Muscle of leg (tissue), 11 donors: ENCODE data around the gene SLC1A3. TPM values are rescaled to one million over a fixed set of nuclear protein-coding genes. Genes with fewer than 3 reads are reported as not detected.

Source experiments
- DNase-seq: peaks from one replicate; pipeline ENCODE4 v3.0.0; 2013
- H3K27ac ChIP-seq: one replicate; pipeline ENCODE4 v1.5.1; 2013; ENCODE audit warnings: mild to moderate bottlenecking, low read length, control low read depth
- H3K27me3 ChIP-seq: one replicate; pipeline ENCODE4 v1.6.1; 2013; ENCODE audit warnings: low read length; ENCODE audit not compliant: control insufficient read depth, insufficient read depth
- H3K36me3 ChIP-seq: one replicate; pipeline ENCODE4 v1.6.1; 2013; ENCODE audit warnings: low read length; ENCODE audit not compliant: control insufficient read depth, insufficient read depth
- H3K4me1 ChIP-seq: one replicate; pipeline ENCODE4 v1.6.1; 2013; ENCODE audit warnings: low read length; ENCODE audit not compliant: control insufficient read depth, insufficient read depth
- H3K4me3 ChIP-seq: one replicate; pipeline ENCODE4 v1.5.1; 2013; ENCODE audit warnings: low read length, control low read depth
- H3K9me3 ChIP-seq: replicated peaks from 2 replicates; pipeline ENCODE4 v1.6.1; 2013; ENCODE audit warnings: low read depth, low read length; ENCODE audit not compliant: control insufficient read depth
- WGBS: methylation state at CpG from one replicate; pipeline ENCODE4 v1.1.5; 2013; ENCODE audit warnings: missing lambda C conversion rate; ENCODE audit not compliant: insufficient coverage; 5-methylcytosine and 5-hydroxymethylcytosine counted together
- polyA plus RNA-seq, 8 donors: library from polyadenylated mRNA; unstranded; fragments of 120-200 nt; gene quantifications; one replicate each; pipeline versions ENCODE4 v1.2.1 to v1.2.3, GENCODE V29; 2013; ENCODE audit warnings: inconsistent platforms in 1 of 8, low replicate concordance in 1 of 8; ENCODE audit not compliant: insufficient read length in 8 of 8, insufficient read depth in 1 of 8
- total RNA-seq: library from RNA; stranded (reverse); fragments of 120-200 nt; gene quantifications from one replicate; pipeline ENCODE4 v1.2.4, GENCODE V29; 2013

The SLC1A3 gene
- total and polyA plus RNA-seq, 9 donors, result 12.5 to 25.6 (median 18.1) TPM

- peak; percentile 56 for DNase-seq
- WGBS, result 92% methylated on average over 5 of the region's 7 CpGs
- Histone ChIP-seq H3K9me3 (no peaks in the 10 kb centered on the region), H3K36me3 (peaks cover 19% of the 10 kb centered on the region), H3K27me3 (no peaks in the 10 kb centered on the region), H3K4me1 (peaks cover 19% of the 10 kb centered on the region), H3K4me3 (no peak overlapping the region), H3K27ac (no peak overlapping the region)
Observed at GRCh38 chr5:36680066-36680465, 73.7 kb downstream of the SLC1A3 start.

- 60% methylated on average over 1 of the region's 1 CpG for WGBS
- H3K36me3 ChIP-seq, result peaks cover 26% of the 10 kb centered on the region
- no peaks in the 10 kb centered on the region for H3K27me3 ChIP-seq
- H3K4me1 ChIP-seq, result peaks cover 16% of the 10 kb centered on the region
- no peak for DNase-seq
- no peaks in the 10 kb centered on the region for H3K9me3 ChIP-seq
- H3K27ac ChIP-seq, result no peak overlapping the region
- H3K4me3 ChIP-seq, result no peak overlapping the region
Observed at GRCh38 chr5:36681711-36682110, 75.3 kb downstream of the SLC1A3 start.

- Histone ChIP-seq H3K27me3 (no peaks in the 10 kb centered on the region), H3K9me3 (no peaks in the 10 kb centered on the region), H3K27ac (no peak overlapping the region), H3K36me3 (peaks cover 26% of the 10 kb centered on the region), H3K4me3 (no peak overlapping the region), H3K4me1 (peaks cover 16% of the 10 kb centered on the region)
- DNase-seq, result no peak
- 80% methylated on average over 1 of the region's 2 CpGs for WGBS
Observed at GRCh38 chr5:36682499-36682898, 76.1 kb downstream of the SLC1A3 start.

GRCh38 chr5:36683821-36684434 lies 77.5 kb downstream of the SLC1A3 start:
- Histone ChIP-seq H3K9me3 (no peaks in the 10 kb centered on the region), H3K36me3 (peaks cover 26% of the 10 kb centered on the region), H3K4me1 (peaks cover 16% of the 10 kb centered on the region), H3K27me3 (no peaks in the 10 kb centered on the region), H3K27ac (peak overlapping the region; percentile 95), H3K4me3 (no peak overlapping the region)
- WGBS, result 42% methylated on average over 9 of the region's 9 CpGs
- peak; percentile 81 for DNase-seq

GRCh38 chr5:36685631-36686288 lies 79.4 kb downstream of the SLC1A3 start:
- peaks cover 30% of the 10 kb centered on the region for H3K4me1 ChIP-seq
- H3K27ac ChIP-seq, result no peak overlapping the region
- WGBS, result 70% methylated on average over 6 of the region's 13 CpGs

GRCh38 chr5:36686881-36687280 lies 80.5 kb downstream of the SLC1A3 start:
- Histone ChIP-seq H3K9me3 (no peaks in the 10 kb centered on the region), H3K36me3 (peaks cover 12% of the 10 kb centered on the region), H3K27ac (no peak overlapping the region), H3K4me1 (peaks cover 31% of the 10 kb centered on the region), H3K4me3 (no peak overlapping the region), H3K27me3 (no peaks in the 10 kb centered on the region)
- DNase-seq, result no peak
- WGBS, result 100% methylated on average over 1 of the region's 3 CpGs

More at GRCh38 chr5:36685631-36686288, 79.4 kb downstream of the SLC1A3 start:
- Histone ChIP-seq H3K4me3 (no peak overlapping the region), H3K27me3 (no peaks in the 10 kb centered on the region), H3K36me3 (peaks cover 12% of the 10 kb centered on the region), H3K9me3 (no peaks in the 10 kb centered on the region)
- DNase-seq, result peak; percentile 47

- no peaks in the 10 kb centered on the region for H3K27me3 ChIP-seq
- H3K9me3 ChIP-seq, result no peaks in the 10 kb centered on the region
- H3K4me1 ChIP-seq, result peaks cover 43% of the 10 kb centered on the region
- H3K4me3 ChIP-seq, result no peak overlapping the region
- no peak for DNase-seq
- no peak overlapping the region for H3K27ac ChIP-seq
- peaks cover 12% of the 10 kb centered on the region for H3K36me3 ChIP-seq
- WGBS, result no CpG with 5 or more reads among the region's 6 CpGs
Observed at GRCh38 chr5:36688722-36689121, 82.3 kb downstream of the SLC1A3 start.

- Histone ChIP-seq H3K9me3 (no peaks in the 10 kb centered on the region), H3K36me3 (peaks cover 12% of the 10 kb centered on the region), H3K4me3 (no peak overlapping the region), H3K27me3 (no peaks in the 10 kb centered on the region), H3K4me1 (peaks cover 40% of the 10 kb centered on the region), H3K27ac (peak overlapping the region; percentile 82)
- WGBS, result no CpG with 5 or more reads among the region's 5 CpGs
- peak; percentile 57 for DNase-seq
Observed at GRCh38 chr5:36689225-36689624, 82.8 kb downstream of the SLC1A3 start.

GRCh38 chr5:36690041-36690961 lies 83.9 kb downstream of the SLC1A3 start:
- Histone ChIP-seq H3K36me3 (peaks cover 12% of the 10 kb centered on the region), H3K27me3 (no peaks in the 10 kb centered on the region), H3K4me3 (peak overlapping the region; percentile 48), H3K27ac (peak overlapping the region; percentile 82), H3K4me1 (peaks cover 34% of the 10 kb centered on the region), H3K9me3 (no peaks in the 10 kb centered on the region)
- peak; percentile 84 for DNase-seq
- under 1% methylated on average over 49 of the region's 50 CpGs for WGBS

- peaks cover 34% of the 10 kb centered on the region for H3K4me1 ChIP-seq
- DNase-seq, result no peak
- peaks cover 7% of the 10 kb centered on the region for H3K36me3 ChIP-seq
- H3K9me3 ChIP-seq, result no peaks in the 10 kb centered on the region
- H3K27me3 ChIP-seq, result no peaks in the 10 kb centered on the region
- H3K27ac ChIP-seq, result peak overlapping the region; percentile 88
- no peak overlapping the region for H3K4me3 ChIP-seq
Observed at GRCh38 chr5:36691226-36691625, 84.8 kb downstream of the SLC1A3 start.
